ENCODE data around the gene UBE4B. TPM values are rescaled to one million over a fixed set of nuclear protein-coding genes. Genes with fewer than 3 reads are reported as not detected.

Gene UBE4B
- total and polyA plus RNA-seq, 9 of the 15 experiments (the other 6 are each of a cell fraction or from before 2014, with no cell fraction given), result 11.7 to 73.7 (median 40.1) TPM

DNA sequence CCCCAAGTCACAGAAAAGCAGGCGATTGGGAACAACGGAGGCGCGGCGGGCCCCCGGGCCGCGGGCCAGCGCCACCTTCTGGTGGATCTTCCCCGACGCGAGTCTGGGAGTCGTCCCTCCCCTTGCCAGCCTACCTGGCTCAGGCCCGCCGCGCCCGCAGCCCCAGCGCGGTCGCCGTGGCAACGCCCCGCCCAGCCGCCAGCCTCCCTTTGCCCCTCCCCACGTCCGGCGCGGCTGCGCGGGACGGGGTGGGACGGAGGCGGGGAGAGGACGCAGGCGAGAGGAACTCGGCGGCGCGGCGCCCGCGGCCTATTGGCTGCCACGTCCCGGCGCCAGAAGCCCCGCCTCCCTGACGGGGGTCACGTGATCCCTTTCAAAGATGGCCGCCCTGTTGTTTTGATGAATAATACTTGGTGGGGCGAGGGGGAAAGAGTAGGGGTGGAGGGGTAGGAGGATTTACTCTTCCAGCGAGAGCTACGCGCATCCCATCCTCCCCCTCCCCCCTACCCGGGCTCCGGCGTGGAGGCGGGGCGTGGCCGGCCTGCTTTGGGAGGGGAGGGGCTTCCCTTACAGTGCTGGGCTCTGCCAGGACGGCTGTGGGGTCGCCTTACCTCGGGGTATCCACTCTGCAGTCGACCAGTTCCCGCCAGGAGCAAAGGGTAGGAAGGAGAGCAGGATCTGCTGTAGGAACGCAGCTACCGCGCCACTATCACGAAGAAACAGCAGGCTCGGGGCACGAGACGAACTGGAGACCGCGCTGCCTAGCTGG is at the start of gene UBE4B (continued):
- peak; percentile 37; the same call in 1 of the 2 replicates for TF ChIP-seq CREB1 (IDR thresholded peaks at IDR 0.05)
- peak; percentile 41; the same call in 1 of the 2 replicates for TF ChIP-seq CREB1 (CRISPR knock-in tag; IDR thresholded peaks at IDR 0.05)
- peak; percentile 83 for TF ChIP-seq HDAC2 (IDR thresholded peaks at IDR 0.05)
- TF ChIP-seq SMARCB1 (IDR thresholded peaks at IDR 0.05; ENCODE audit: insufficient read length, low read depth), result peak; percentile 3
- peak; percentile 67; the same call in 1 of the 2 replicates for TF ChIP-seq L3MBTL2 (IDR thresholded peaks at IDR 0.05)
- TF ChIP-seq, protein P1, sequence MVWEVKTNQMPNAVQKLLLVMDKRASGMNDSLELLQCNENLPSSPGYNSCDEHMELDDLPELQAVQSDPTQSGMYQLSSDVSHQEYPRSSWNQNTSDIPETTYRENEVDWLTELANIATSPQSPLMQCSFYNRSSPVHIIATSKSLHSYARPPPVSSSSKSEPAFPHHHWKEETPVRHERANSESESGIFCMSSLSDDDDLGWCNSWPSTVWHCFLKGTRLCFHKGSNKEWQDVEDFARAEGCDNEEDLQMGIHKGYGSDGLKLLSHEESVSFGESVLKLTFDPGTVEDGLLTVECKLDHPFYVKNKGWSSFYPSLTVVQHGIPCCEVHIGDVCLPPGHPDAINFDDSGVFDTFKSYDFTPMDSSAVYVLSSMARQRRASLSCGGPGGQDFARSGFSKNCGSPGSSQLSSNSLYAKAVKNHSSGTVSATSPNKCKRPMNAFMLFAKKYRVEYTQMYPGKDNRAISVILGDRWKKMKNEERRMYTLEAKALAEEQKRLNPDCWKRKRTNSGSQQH (CRISPR knock-in tag; IDR thresholded peaks at IDR 0.05), result peak; percentile 73; the same call in 1 of the 2 replicates
- no peak for TF ChIP-seq ILK (tag; IDR thresholded peaks at IDR 0.05; ENCODE audit: borderline replicate concordance, low read depth)
- TF ChIP-seq ETV1 (tag; conservative IDR thresholded peaks at IDR 0.05; ENCODE audit: low read depth), result no peak
- no peak for TF ChIP-seq ZBTB49 (CRISPR knock-in tag; IDR thresholded peaks at IDR 0.05; ENCODE audit: borderline replicate concordance)
- no peak for TF ChIP-seq CREB3 (tag; conservative IDR thresholded peaks at IDR 0.05; ENCODE audit: low read depth)
- TF ChIP-seq KLF1 (tag; IDR thresholded peaks at IDR 0.05), result 0 out of 2 replicates have a peak, but pooled peaks have one; percentile 53
- TF ChIP-seq SMAD1 (IDR thresholded peaks at IDR 0.05; ENCODE audit: low read depth, low read length, partially characterized antibody), result no peak
- peak; percentile 57; the same call in 1 of the 2 replicates for TF ChIP-seq CBX5 (IDR thresholded peaks at IDR 0.05; ENCODE audit: borderline replicate concordance, low read depth)
- TF ChIP-seq MEF2D (tag; conservative IDR thresholded peaks at IDR 0.05; ENCODE audit: low read depth), result no peak
- TF ChIP-seq, protein P2, sequence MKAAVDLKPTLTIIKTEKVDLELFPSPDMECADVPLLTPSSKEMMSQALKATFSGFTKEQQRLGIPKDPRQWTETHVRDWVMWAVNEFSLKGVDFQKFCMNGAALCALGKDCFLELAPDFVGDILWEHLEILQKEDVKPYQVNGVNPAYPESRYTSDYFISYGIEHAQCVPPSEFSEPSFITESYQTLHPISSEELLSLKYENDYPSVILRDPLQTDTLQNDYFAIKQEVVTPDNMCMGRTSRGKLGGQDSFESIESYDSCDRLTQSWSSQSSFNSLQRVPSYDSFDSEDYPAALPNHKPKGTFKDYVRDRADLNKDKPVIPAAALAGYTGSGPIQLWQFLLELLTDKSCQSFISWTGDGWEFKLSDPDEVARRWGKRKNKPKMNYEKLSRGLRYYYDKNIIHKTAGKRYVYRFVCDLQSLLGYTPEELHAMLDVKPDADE (conservative IDR thresholded peaks at IDR 0.05; ENCODE audit: control insufficient read depth, low read depth, low read length), result no peak; the same call in 1 of the 2 replicates
- TF ChIP-seq PTRF (tag; IDR thresholded peaks at IDR 0.05), result no peak
- peak; percentile 51; the same call in 1 of the 2 replicates for TF ChIP-seq ILF3 (IDR thresholded peaks at IDR 0.05; ENCODE audit: borderline replicate concordance)
- no peak for TF ChIP-seq ZNF316 (IDR thresholded peaks at IDR 0.05)

Data from K562 (cell line).